GM12878 (cell line): ENCODE results near the gene SAYSD1. TPM values are rescaled to one million over a fixed set of nuclear protein-coding genes. Genes with fewer than 3 reads are reported as not detected.

ENCODE experiments used
- ATAC-seq: fragments of 200-7000 bp; cut with Tn5 transposase; 3 replicates; pipeline ENCODE4 v1.9.1; 2020; ENCODE audit warnings: mild to moderate bottlenecking, moderate library complexity
- BruUV-seq: library from RNA; stranded (reverse); fragments of 400-500 nt; replicated peaks from 2 replicates; lab custom pipeline; 2021; lab: Mats Ljungman, UMichigan
- CTCF ChIA-PET: fragments of 300-600 bp; sonication (Branson Sonifier 250); formaldehyde crosslinking; extraction: SDS; loops from one replicate; lab custom pipeline; 2021; ENCODE audit warnings: inconsistent platforms; lab: Yijun Ruan, JAX
- POLR2A ChIA-PET: fragments of 350-600 bp; formaldehyde crosslinking; extraction: SDS; loops from one replicate; lab custom pipeline; 2021; ENCODE audit warnings: inconsistent platforms; lab: Charles Lee
- RAD21 ChIA-PET: fragments of 300-600 bp; sonication (Branson Sonifier 250); formaldehyde crosslinking; loops from one replicate; lab custom pipeline; 2023; ENCODE audit warnings: antibody characterized with exemption; ENCODE audit not compliant: unreplicated experiment; lab: Charles Lee
- SMC1A ChIA-PET: fragments of 300-600 bp; sonication (Branson Sonifier 250); formaldehyde crosslinking; loops from one replicate; lab custom pipeline; 2023; ENCODE audit not compliant: unreplicated experiment, uncharacterized antibody; lab: Charles Lee
- DNase-seq: peaks from one replicate; pipeline ENCODE4 v3.0.0-alpha.2; 2011; ENCODE audit warnings: low read depth, low spot score
- FAIRE-seq: peaks from 3 replicates; lab custom pipeline; 2011; peaks lifted over from hg19 to GRCh38; lab: Jason Lieb, UNC
- H2AFZ ChIP-seq: 2 replicates; pipeline ENCODE4 v1.6.0; 2011; ENCODE audit warnings: low read depth, low read length, control low read depth; ENCODE audit not compliant: control insufficient read depth
- H3K27ac ChIP-seq: 2 replicates; pipeline ENCODE4 v1.5.1; 2011; ENCODE audit warnings: control low read depth; ENCODE audit not compliant: control insufficient read depth, insufficient read depth
- H3K27me3 ChIP-seq, 2 experiments: replicated peaks in 1 of 2; 2 replicates each; pipeline versions ENCODE4 v1.6.0 to v1.6.1; 2011; ENCODE audit warnings: low read length in 1 of 2; ENCODE audit not compliant: control insufficient read depth in 2 of 2, insufficient read depth in 2 of 2
- H3K36me3 ChIP-seq, 2 experiments: 2 replicates each; pipeline ENCODE4 v1.5.1; 2011; ENCODE audit warnings: low read length in 1 of 2; ENCODE audit not compliant: control insufficient read depth in 2 of 2, insufficient read depth in 2 of 2
- H3K4me1 ChIP-seq: 2 replicates; pipeline ENCODE4 v1.6.1; 2011; ENCODE audit warnings: mild to moderate bottlenecking, low read length, moderate library complexity, mixed read lengths; ENCODE audit not compliant: control insufficient read depth, insufficient read depth
- H3K4me2 ChIP-seq: 2 replicates; pipeline ENCODE4 v1.6.0; 2011; ENCODE audit warnings: control low read depth; ENCODE audit not compliant: control insufficient read depth, insufficient read depth
- H3K4me3 ChIP-seq: fragments of 200-600 bp; sonication (generic); 2 replicates; pipeline ENCODE4 v1.5.1; 2016
- H3K79me2 ChIP-seq: 2 replicates; pipeline ENCODE4 v1.6.0; 2011; ENCODE audit warnings: low read length; ENCODE audit not compliant: control insufficient read depth, insufficient read depth
- H3K9ac ChIP-seq: 2 replicates; pipeline ENCODE4 v1.8.0; 2011; ENCODE audit warnings: low read length, control low read depth, mixed read lengths; ENCODE audit not compliant: control insufficient read depth, insufficient read depth
- H3K9me3 ChIP-seq: replicated peaks from 3 replicates; pipeline ENCODE4 v1.5.1; 2011; ENCODE audit warnings: mild to moderate bottlenecking, low read length; ENCODE audit not compliant: control insufficient read depth, insufficient read depth
- H4K20me1 ChIP-seq: 2 replicates; pipeline ENCODE4 v1.6.0; 2011; ENCODE audit not compliant: control insufficient read depth, insufficient read depth
- CHD2 ChIP-seq: IDR thresholded peaks from 2 replicates; pipeline ENCODE4 v1.6.1; 2011; ENCODE audit warnings: low read depth, low read length, improper control_type of control experiment, borderline replicate concordance
- MEF2B ChIP-seq: fragments of 450-650 bp; IDR thresholded peaks from 2 replicates; pipeline ENCODE4 v1.6.1; 2018; ENCODE audit warnings: mild to moderate bottlenecking, moderate library complexity; ENCODE audit not compliant: partially characterized antibody, poor library complexity, severe bottlenecking
- NFYB ChIP-seq: IDR thresholded peaks from 2 replicates; pipeline ENCODE4 v1.6.1; 2011; ENCODE audit warnings: low read depth, mild to moderate bottlenecking, low read length, improper control_type of control experiment, moderate library complexity; ENCODE audit not compliant: insufficient read depth
- PKNOX1 ChIP-seq: fragments of 450-650 bp; IDR thresholded peaks from 2 replicates; pipeline ENCODE4 v1.6.1; 2016; ENCODE audit warnings: mild to moderate bottlenecking
- USF2 ChIP-seq: IDR thresholded peaks from 2 replicates; pipeline ENCODE4 v1.6.1; 2011; ENCODE audit warnings: low read depth, low read length, improper control_type of control experiment, borderline replicate concordance
- YBX1 ChIP-seq: fragments of 450-650 bp; IDR thresholded peaks from 2 replicates; pipeline ENCODE4 v1.6.1; 2016; ENCODE audit warnings: antibody characterized with exemption
- ZBED1 ChIP-seq: IDR thresholded peaks from 2 replicates; pipeline ENCODE4 v1.6.1; 2016; ENCODE audit warnings: borderline replicate concordance
- WGBS: methylation state at CpG from one replicate; pipeline ENCODE4 v1.1.6; 2016; ENCODE audit warnings: low lambda C conversion rate; ENCODE audit not compliant: insufficient replicate concordance, insufficient coverage; ENCODE audit errors: missing lambda C conversion rate; 5-methylcytosine and 5-hydroxymethylcytosine counted together
- in situ Hi-C: fragments of 300-500 bp; cut with MboI; formaldehyde crosslinking; loops from 9 replicates; pipeline ENCODE4 v1.14.3; 2018; ENCODE audit warnings: mixed read lengths
- intact Hi-C: fragments of 100-400 bp; cut with micrococcal nuclease; formaldehyde crosslinking; loops from one replicate; pipeline ENCODE4 v1.14.2; 2022; ENCODE audit not compliant: unreplicated experiment
- polyA plus RNA-seq, 11 experiments: library from polyadenylated mRNA; depleted of rRNA in 4 of 11; unstranded in 6 of 11; stranded (reverse) in 5 of 11; fragments of >200 nt; fragmentation: Nextera tagmentation in 4 of 11; fragmentation: Illumina TruSeq in 1 of 11; extraction: Ambion mirVana in 4 of 11; extraction: Trizol in 1 of 11; gene quantifications; 1 replicate in 1 of 11; 2 replicates in 10 of 11; pipeline versions ENCODE4 v1.2.1 to v1.2.3, GENCODE V29; 2011 to 2016; ENCODE audit warnings: inconsistent platforms in 2 of 11, missing spikeins in 2 of 11, low read depth in 1 of 11
- total RNA-seq, 4 experiments: library from RNA; depleted of rRNA in 3 of 4; stranded (reverse); fragments of >200 nt in 3 of 4; fragmentation: Illumina TruSeq in 1 of 4; extraction: Trizol in 1 of 4; gene quantifications; 2 replicates each; pipeline versions ENCODE4 v1.2.1 to v1.2.3, GENCODE V29; 2013 to 2021

SAYSD1 gene
- total and polyA plus RNA-seq, 10 of the 15 experiments (the other 5 are each of a cell fraction or from before 2014, with no cell fraction given) = 1.5 to 7.3 (median 6.4) TPM

- no peaks in the 10 kb centered on the region for H3K79me2 ChIP-seq
- SMC1A ChIA-PET = no interaction called here
- no peak overlapping the region for H3K4me2 ChIP-seq
- no peak overlapping the region for H3K4me3 ChIP-seq
- H3K27ac ChIP-seq = no peak overlapping the region
- no peaks in the 10 kb centered on the region for H3K9me3 ChIP-seq
- H3K36me3 ChIP-seq = no peaks in the 10 kb centered on the region
- ATAC-seq = no peak
- no peaks in the 10 kb centered on the region for H3K4me1 ChIP-seq
- TF ChIP-seq NFYB (no peak), PKNOX1 (no peak), ZBED1 (no peak), USF2 (no peak), CHD2 (no peak), YBX1 (no peak), MEF2B (no peak)
- TF ChIP-seq, all 136 proteins: peak for 0
- FAIRE-seq = no peak
- no TSS peak for BruUV-seq
- POLR2A ChIA-PET = no interaction called here
- no peak overlapping the region for H3K9ac ChIP-seq
- WGBS = 45% methylated on average over 2 of the region's 2 CpGs
- H2AFZ ChIP-seq = no peak overlapping the region
- DNase-seq = no peak
- no peaks in the 10 kb centered on the region for H4K20me1 ChIP-seq
- intact Hi-C loops = no loop called here
- H3K27me3 ChIP-seq = no peaks in the 10 kb centered on the region
- in situ Hi-C loops = no loop called here
- RAD21 ChIA-PET = no interaction called here
- CTCF ChIA-PET = interaction anchor here (0.7 kb wide), 1 partner anchor 1006 kb away, joined by 3 read pairs; no protein-coding TSS in a partner anchor
Measured at GRCh38 chr6:39107641-39108040, 7.3 kb downstream of the SAYSD1 start.
